ENCODE data around the gene HABP4.

The HABP4 gene

DNA sequence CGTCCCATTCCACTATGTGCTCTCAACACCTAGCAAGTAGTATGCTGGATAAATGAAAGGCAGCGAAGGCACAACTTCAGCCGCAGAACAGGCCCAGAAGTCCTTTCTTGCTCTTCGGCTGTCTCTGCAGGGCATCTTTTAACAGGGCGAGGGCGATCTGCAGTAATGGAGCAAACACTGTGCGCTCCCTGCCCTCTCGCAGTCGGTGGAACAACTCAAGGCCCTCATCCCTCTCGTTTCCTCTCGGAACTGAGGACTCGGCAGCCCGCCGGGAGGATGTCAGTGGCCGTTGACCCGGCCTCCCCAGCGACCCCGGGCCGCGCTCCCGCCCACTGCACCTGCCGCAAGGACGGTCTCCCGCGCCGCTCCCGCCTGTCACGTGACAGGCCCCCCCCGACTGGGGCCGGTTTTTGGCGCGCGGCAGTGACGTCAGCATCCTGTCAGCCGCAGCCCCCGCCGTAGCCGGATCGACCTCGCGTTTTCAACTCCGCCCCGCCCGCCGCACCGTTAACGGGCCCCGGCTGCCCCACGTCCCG is 32.9 kb upstream of the HABP4 start:
- TF ChIP-seq, protein P1, sequence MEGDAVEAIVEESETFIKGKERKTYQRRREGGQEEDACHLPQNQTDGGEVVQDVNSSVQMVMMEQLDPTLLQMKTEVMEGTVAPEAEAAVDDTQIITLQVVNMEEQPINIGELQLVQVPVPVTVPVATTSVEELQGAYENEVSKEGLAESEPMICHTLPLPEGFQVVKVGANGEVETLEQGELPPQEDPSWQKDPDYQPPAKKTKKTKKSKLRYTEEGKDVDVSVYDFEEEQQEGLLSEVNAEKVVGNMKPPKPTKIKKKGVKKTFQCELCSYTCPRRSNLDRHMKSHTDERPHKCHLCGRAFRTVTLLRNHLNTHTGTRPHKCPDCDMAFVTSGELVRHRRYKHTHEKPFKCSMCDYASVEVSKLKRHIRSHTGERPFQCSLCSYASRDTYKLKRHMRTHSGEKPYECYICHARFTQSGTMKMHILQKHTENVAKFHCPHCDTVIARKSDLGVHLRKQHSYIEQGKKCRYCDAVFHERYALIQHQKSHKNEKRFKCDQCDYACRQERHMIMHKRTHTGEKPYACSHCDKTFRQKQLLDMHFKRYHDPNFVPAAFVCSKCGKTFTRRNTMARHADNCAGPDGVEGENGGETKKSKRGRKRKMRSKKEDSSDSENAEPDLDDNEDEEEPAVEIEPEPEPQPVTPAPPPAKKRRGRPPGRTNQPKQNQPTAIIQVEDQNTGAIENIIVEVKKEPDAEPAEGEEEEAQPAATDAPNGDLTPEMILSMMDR (IDR thresholded peaks at IDR 0.05; ENCODE audit: control insufficient read depth, insufficient read depth, low read depth, low read length, missing control alignments) = peak; percentile 16
- peak overlapping the region; percentile 73 for H3K4me3 ChIP-seq (ENCODE audit: control insufficient read depth, low read depth, low read length)
- no peak for DNase-seq (ENCODE audit: low read depth)

DNA sequence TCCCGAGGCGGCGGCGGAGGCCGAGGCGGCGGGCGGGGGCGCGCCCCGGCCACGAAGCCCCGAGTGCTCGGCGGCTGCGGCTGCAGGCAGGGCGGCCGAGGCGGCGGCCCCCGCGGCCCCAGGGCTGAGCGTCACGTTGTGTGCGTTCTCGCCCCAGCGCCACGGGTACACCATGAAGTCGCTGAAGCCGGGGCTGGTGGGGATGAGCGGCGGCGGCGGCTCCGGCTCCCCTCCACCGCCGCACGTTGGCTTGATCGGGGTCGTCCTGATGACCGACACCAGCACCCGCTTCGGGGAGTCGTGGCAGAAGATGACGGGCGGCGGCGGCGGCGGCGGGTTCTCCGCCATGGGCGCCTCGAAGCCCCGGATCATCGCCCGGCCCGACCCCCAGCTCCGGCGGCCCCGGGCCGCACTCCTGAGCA is 32.3 kb upstream of the HABP4 start:
- peak overlapping the region; percentile 73 for H3K4me3 ChIP-seq (ENCODE audit: control insufficient read depth, low read depth, low read length)
- TF ChIP-seq, protein P1 (IDR thresholded peaks at IDR 0.05; ENCODE audit: control insufficient read depth, insufficient read depth, low read depth, low read length, missing control alignments) = no peak
- no peak for DNase-seq (ENCODE audit: low read depth)

DNA sequence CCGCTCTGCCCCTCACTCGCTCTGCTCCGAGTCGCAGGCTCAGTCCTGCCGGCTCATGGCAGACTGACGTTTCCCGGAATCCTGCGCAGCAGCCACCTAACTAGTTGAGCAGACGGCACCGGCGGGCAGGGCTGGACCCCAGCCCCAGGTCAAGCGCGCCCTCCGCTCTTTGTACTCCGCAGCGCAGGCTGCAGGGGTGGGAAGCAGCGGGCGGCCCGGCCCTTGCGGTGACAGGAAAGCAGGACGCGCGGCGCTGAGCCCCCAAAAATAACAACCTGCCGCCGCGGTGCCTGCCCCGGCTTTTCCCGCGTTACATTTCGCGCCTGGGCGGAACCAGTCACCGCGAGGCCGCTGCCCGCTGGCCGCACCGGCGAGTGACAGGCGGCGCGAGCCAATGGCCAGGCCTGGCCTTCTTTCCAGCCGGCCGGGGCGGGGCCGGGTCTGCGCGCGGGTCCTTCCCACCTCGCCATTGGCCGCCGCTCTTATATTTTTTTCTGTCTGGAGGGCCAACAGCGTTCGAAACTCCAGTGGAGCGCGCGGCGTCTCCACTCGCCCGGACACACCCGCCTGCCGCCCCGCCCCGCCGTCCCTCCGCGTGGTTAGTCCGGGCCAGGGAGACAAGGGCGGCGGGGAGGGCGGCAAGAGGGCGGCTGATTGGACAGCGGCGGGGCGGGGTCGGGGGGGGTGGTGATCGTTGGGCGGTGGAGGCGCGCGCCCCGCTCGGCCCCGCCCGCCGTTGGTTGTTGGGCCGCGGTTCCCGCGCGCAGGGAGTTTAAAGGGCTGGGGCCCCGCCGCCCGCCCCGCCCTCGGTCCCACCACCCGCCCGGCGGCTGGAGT is 31.7 kb upstream of the HABP4 start, which contains the start of gene ZNF367:
Gene ZNF367, minus strand, starts transcription at position 288 of the 837 bp plus-strand sequence. CDS start 338 bp downstream, outside the sequence.
- peak; percentile 89 for DNase-seq (ENCODE audit: low read depth)
- peak within 1 kb of the TSS; percentile 73 for H3K4me3 ChIP-seq (ENCODE audit: control insufficient read depth, low read depth, low read length)
- TF ChIP-seq, protein P1 (IDR thresholded peaks at IDR 0.05; ENCODE audit: control insufficient read depth, insufficient read depth, low read depth, low read length, missing control alignments) = no peak

DNA sequence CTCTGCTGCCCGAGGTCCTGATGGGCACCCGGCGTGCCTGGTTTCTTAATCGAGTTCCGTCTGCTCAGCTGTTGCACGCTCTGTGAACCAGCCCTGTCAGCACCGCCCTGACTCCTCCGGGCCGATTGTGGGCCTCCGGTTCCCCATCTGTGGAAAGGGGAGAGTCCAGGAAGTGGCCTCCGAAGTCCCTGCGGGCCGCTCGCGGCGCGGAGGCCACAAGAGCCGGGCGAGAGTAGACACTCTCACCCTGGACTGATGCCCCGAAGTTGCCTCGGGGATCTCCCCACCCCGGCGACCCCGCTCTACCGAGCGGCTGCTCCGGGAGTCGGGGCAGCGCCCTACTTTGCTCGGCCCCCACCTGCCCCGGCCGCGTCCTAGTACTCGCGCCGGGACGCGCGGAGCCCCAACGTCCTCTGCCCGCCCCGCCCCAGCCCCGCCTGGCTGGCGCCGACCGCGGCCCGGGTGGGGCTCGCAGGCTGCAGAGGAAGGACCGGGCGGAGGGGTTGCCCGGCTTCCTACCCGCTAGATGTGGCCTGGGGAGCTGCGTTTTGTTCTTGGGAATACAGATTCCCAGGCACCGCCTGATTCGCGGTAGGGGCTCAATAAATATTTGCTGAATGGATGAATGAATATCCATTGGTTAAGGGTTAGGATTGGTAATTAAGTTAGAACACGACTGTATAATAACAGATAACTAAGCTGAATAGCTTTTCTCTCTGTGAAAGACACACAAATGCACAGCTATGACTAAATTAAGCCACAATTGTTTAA is 30.9 kb upstream of the HABP4 start:
- peak overlapping the region; percentile 73 for H3K4me3 ChIP-seq (ENCODE audit: control insufficient read depth, low read depth, low read length)
- TF ChIP-seq, protein P1 (IDR thresholded peaks at IDR 0.05; ENCODE audit: control insufficient read depth, insufficient read depth, low read depth, low read length, missing control alignments) = no peak
- DNase-seq (ENCODE audit: low read depth) = peak; percentile 18

DNA sequence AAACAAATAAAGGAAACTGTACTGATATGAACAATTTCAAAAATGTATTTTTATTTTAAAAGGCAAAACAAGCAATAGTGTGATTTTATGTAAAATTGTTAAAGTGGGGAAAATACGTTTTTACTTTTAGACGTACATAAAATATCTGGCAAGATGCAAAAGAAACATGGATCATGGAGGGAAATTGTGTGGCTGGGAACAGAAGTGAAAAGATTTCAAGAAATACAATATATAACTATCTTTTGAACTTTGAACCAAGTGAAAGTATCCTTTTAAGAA is 30.3 kb upstream of the HABP4 start:
- TF ChIP-seq, protein P1 (IDR thresholded peaks at IDR 0.05; ENCODE audit: control insufficient read depth, insufficient read depth, low read depth, low read length, missing control alignments) = no peak
- H3K4me3 ChIP-seq (ENCODE audit: control insufficient read depth, low read depth, low read length) = peak overlapping the region; percentile 73; the same call in 1 of the 2 replicates
- DNase-seq (ENCODE audit: low read depth) = no peak

DNA sequence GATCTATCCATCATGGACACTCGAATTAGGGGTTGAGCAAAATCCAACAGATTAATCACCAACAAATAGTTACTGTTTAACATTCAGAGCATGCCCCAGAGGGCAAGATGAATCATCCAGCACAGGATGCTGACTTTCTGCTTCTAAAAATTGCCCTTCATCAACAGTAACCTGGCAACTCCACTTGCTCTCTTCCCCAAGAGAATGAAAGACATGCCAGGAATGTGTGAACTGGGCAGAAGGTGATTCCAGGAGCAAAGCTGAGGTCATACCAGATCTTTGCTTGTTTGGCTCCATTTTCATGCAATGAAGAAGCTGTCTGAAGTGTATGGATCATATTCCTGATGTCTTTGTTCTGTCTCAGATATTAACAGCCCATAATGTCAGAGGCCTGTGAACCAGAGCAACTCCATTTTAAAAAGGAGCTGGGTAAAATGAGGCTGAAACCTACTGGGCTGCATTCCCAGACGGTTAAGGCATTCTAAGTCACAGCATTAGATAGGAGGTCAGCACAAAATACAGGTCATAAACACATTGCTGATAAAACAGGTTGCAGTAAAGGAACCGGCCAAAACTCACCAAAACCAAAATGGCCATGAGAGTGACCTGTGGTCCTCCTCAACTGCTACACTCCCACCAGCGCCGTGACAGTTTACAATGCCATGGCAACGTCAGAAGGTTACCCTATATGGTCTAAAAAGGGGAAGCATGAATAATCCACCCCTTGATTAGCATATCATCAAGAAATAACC is 29.3 kb upstream of the HABP4 start:
- H3K4me3 ChIP-seq (ENCODE audit: control insufficient read depth, low read depth, low read length) = no peak overlapping the region
- TF ChIP-seq, protein P1 (IDR thresholded peaks at IDR 0.05; ENCODE audit: control insufficient read depth, insufficient read depth, low read depth, low read length, missing control alignments) = no peak
- DNase-seq (ENCODE audit: low read depth) = peak; percentile 75

All from AG09309 (cell line).